K562 (cell line): ENCODE data around the gene ARL3. TPM values are rescaled to one million over a fixed set of nuclear protein-coding genes. Genes with fewer than 3 reads are reported as not detected.

ENCODE experiments used
- ATAC-seq: fragments of 200-7000 bp; cut with Tn5 transposase; 3 replicates; pipeline ENCODE4 v1.9.1; 2020; ENCODE audit warnings: moderate library complexity
- BruUV-seq: library from RNA; stranded (reverse); fragments of 400-500 nt; replicated peaks from 2 replicates; lab custom pipeline; 2021; lab: Mats Ljungman, UMichigan
- CTCF ChIA-PET: fragments of 300-600 bp; formaldehyde crosslinking; extraction: SDS; loops from one replicate; lab custom pipeline; 2021; ENCODE audit warnings: low intra/inter-chr PET ratio; lab: Yijun Ruan, JAX
- POLR2A ChIA-PET: fragments of 300-600, 350-650 bp; sonication (Branson Sonifier 250); formaldehyde crosslinking; extraction: SDS; loops from one replicate; lab custom pipeline; 2021; ENCODE audit warnings: antibody characterized with exemption, inconsistent platforms; lab: Yijun Ruan, JAX
- DNase-seq, 4 experiments: peaks; one replicate each; pipeline versions ENCODE4 v3.0.0 to v3.0.0-alpha.2; 2011 to 2018; ENCODE audit warnings: low spot score in 3 of 4, mixed read lengths in 3 of 4; ENCODE audit errors: extremely low read depth in 1 of 4
- FAIRE-seq: peaks from 2 replicates; lab custom pipeline; 2011; peaks lifted over from hg19 to GRCh38; lab: Jason Lieb, UNC
- H2AFZ ChIP-seq: 2 replicates; pipeline ENCODE4 v1.6.0; 2011; ENCODE audit warnings: low read depth, low read length, control low read depth, inconsistent platforms
- H3K27ac ChIP-seq: fragments of 200-600 bp; 3 replicates; pipeline ENCODE4 v1.8.0; 2011; ENCODE audit warnings: low read depth, mild to moderate bottlenecking, control low read depth, inconsistent platforms, low read length, moderate library complexity, mixed read lengths; ENCODE audit errors: extremely low read depth
- H3K27me3 ChIP-seq, 2 experiments: fragments of 300-600 bp in 1 of 2; 2 replicates in 1 of 2; 3 replicates in 1 of 2; pipeline versions ENCODE4 v1.6.0 to v1.8.0; 2011; ENCODE audit warnings: inconsistent platforms in 2 of 2, low read length in 2 of 2, mild to moderate bottlenecking in 1 of 2, mixed read lengths in 1 of 2, moderate library complexity in 1 of 2; ENCODE audit not compliant: control insufficient read depth in 2 of 2, insufficient read depth in 2 of 2
- H3K36me3 ChIP-seq: fragments of 300-600 bp; 3 replicates; pipeline ENCODE4 v1.8.0; 2011; ENCODE audit warnings: mild to moderate bottlenecking, low read length, inconsistent platforms; ENCODE audit not compliant: control insufficient read depth, insufficient read depth
- H3K4me1 ChIP-seq, 2 experiments: fragments of 200-600 bp in 1 of 2; replicated peaks in 1 of 2; 2 replicates in 1 of 2; 3 replicates in 1 of 2; pipeline versions ENCODE4 v1.5.1 to v1.8.0; 2011; ENCODE audit warnings: inconsistent platforms in 2 of 2, low read length in 2 of 2, mild to moderate bottlenecking in 1 of 2, mixed read lengths in 1 of 2, moderate library complexity in 1 of 2; ENCODE audit not compliant: control insufficient read depth in 2 of 2, insufficient read depth in 2 of 2
- H3K4me2 ChIP-seq: 2 replicates; pipeline ENCODE4 v1.6.1; 2011; ENCODE audit warnings: low read length, control low read depth, inconsistent platforms, mixed read lengths; ENCODE audit not compliant: insufficient read depth
- H3K4me3 ChIP-seq: fragments of 200-600 bp; sonication (generic), shearing (Covaris generic); 2 replicates; pipeline ENCODE4 v1.5.1; 2016; ENCODE audit warnings: control low read depth, inconsistent platforms
- H3K79me2 ChIP-seq: fragments of 200-600 bp; 3 replicates; pipeline ENCODE4 v1.8.0; 2011; ENCODE audit warnings: low read length, inconsistent platforms; ENCODE audit not compliant: control insufficient read depth, insufficient read depth
- H3K9ac ChIP-seq, 2 experiments: 2 replicates each; pipeline versions ENCODE4 v1.6.0 to v1.6.1; 2011; ENCODE audit warnings: low read depth in 2 of 2, low read length in 2 of 2, control low read depth in 1 of 2, inconsistent platforms in 1 of 2, mild to moderate bottlenecking in 1 of 2, mixed read lengths in 1 of 2; ENCODE audit not compliant: insufficient read depth in 1 of 2
- H3K9me1 ChIP-seq: one replicate; pipeline ENCODE4 v1.6.0; 2011; ENCODE audit warnings: inconsistent platforms, mild to moderate bottlenecking, low read length, moderate library complexity; ENCODE audit not compliant: control insufficient read depth, insufficient read depth
- H3K9me3 ChIP-seq: replicated peaks from 2 replicates; pipeline ENCODE4 v1.5.1; 2011; ENCODE audit warnings: low read depth, low read length, inconsistent platforms; ENCODE audit not compliant: control insufficient read depth, insufficient read depth
- H4K20me1 ChIP-seq: replicated peaks from 2 replicates; pipeline ENCODE4 v1.6.1; 2011; ENCODE audit warnings: low read length, inconsistent platforms, mixed read lengths; ENCODE audit not compliant: control insufficient read depth, insufficient read depth
- BCOR ChIP-seq: fragments of 450-650 bp; IDR thresholded peaks from 2 replicates; pipeline ENCODE4 v1.6.1; 2016
- ESRRA ChIP-seq: fragments of 450-650 bp; IDR thresholded peaks from 2 replicates; pipeline ENCODE4 v1.6.1; 2014; ENCODE audit warnings: low read depth, mild to moderate bottlenecking, moderate library complexity, borderline replicate concordance
- RBM25 ChIP-seq: fragments of 200-400 bp; formaldehyde crosslinking; IDR thresholded peaks from 2 replicates; pipeline ENCODE4 v1.6.1; 2018; ENCODE audit warnings: low read length, low read depth, moderate library complexity; ENCODE audit not compliant: severe bottlenecking
- ZNF778 ChIP-seq: fragments of 450-650 bp; formaldehyde crosslinking; IDR thresholded peaks from 2 replicates; pipeline ENCODE4 v1.4.0; 2020; ENCODE audit warnings: mild to moderate bottlenecking, moderate library complexity
- WGBS: fragments of 100-300 bp; shearing (Covaris generic); methylation state at CpG from one replicate; pipeline ENCODE4 v1.1.6; 2016; ENCODE audit warnings: low coverage, mixed read lengths; ENCODE audit not compliant: insufficient coverage; ENCODE audit errors: missing lambda C conversion rate; 5-methylcytosine and 5-hydroxymethylcytosine counted together
- in situ Hi-C: fragments of 300-500 bp; cut with MboI; formaldehyde crosslinking; loops from 4 replicates; pipeline ENCODE4 v1.15.0; 2018; ENCODE audit warnings: inconsistent platforms, mixed read lengths
- intact Hi-C: fragments of 100-400 bp; cut with micrococcal nuclease; formaldehyde crosslinking; loops from 2 replicates; pipeline ENCODE4 v1.14.2; 2022
- polyA plus RNA-seq, 8 experiments: library from polyadenylated mRNA; depleted of rRNA in 4 of 8; stranded (reverse) in 5 of 8; unstranded in 3 of 8; fragments of >200 nt; fragmentation: Nextera tagmentation in 2 of 8; fragmentation: Illumina TruSeq in 1 of 8; extraction: Ambion mirVana in 2 of 8; extraction: Trizol in 1 of 8; gene quantifications; 2 replicates each; pipeline versions ENCODE4 v1.2.1 to v1.2.3, GENCODE V29; 2011 to 2014; ENCODE audit warnings: inconsistent platforms in 1 of 8, missing spikeins in 1 of 8
- total RNA-seq, 7 experiments: library from RNA; depleted of rRNA in 6 of 7; stranded (reverse); fragments of >200 nt in 6 of 7; fragmentation: Illumina TruSeq in 2 of 7; extraction: Trizol in 2 of 7; gene quantifications; 2 replicates each; pipeline versions ENCODE4 v1.2.1 to v1.2.3, GENCODE V29; 2011 to 2021; ENCODE audit warnings: low replicate concordance in 1 of 7

ARL3 gene
- total and polyA plus RNA-seq, 9 of the 15 experiments (the other 6 are each of a cell fraction or from before 2014, with no cell fraction given): 2.9 to 8.9 (median 4.8) TPM

- Histone ChIP-seq H3K27me3 (no peaks in the 10 kb centered on the region), H3K9ac (no peak overlapping the region), H4K20me1 (no peaks in the 10 kb centered on the region), H3K4me1 (peaks cover 10 to 11% of the 10 kb centered on the region in 2 experiments; a peak in 4 of 5 replicates), H3K4me3 (no peak overlapping the region), H3K9me3 (no peaks in the 10 kb centered on the region), H2AFZ (no peak overlapping the region), H3K4me2 (no peak overlapping the region), H3K9me1 (no peaks in the 10 kb centered on the region), H3K27ac (no peak overlapping the region), H3K36me3 (peaks cover 68% of the 10 kb centered on the region), H3K79me2 (no peaks in the 10 kb centered on the region)
- WGBS: 77% methylated on average over 4 of the region's 5 CpGs
- in situ Hi-C loops: no loop called here
- DNase-seq (no peak), ATAC-seq (no peak), FAIRE-seq (no peak)
- intact Hi-C loops: no loop called here
- CTCF ChIA-PET: interaction anchor here (0.6 kb wide), 1 partner anchor 339 kb away, joined by 3 read pairs; no protein-coding TSS in a partner anchor
- POLR2A ChIA-PET: no interaction called here
- BruUV-seq: no TSS peak
- peak; percentile 75; the same call in 1 of the 2 replicates for TF ChIP-seq ESRRA
- no peak for TF ChIP-seq ZNF778
- peak; percentile 81 for TF ChIP-seq RBM25
- 0 out of 2 replicates have a peak, but pooled peaks have one; percentile 20 for TF ChIP-seq BCOR
These were observed 17.1 kb upstream of the ARL3 start for GRCh38 chr10:102731222-102731800.
